ENCODE data around the gene KCNQ4. TPM values are rescaled to one million over a fixed set of nuclear protein-coding genes. Genes with fewer than 3 reads are reported as not detected.

Gene KCNQ4
- total and polyA plus RNA-seq, 4 experiments from 2014 or later, result 0.14 to 0.33 (median 0.20) TPM; not detected in 1

DNA sequence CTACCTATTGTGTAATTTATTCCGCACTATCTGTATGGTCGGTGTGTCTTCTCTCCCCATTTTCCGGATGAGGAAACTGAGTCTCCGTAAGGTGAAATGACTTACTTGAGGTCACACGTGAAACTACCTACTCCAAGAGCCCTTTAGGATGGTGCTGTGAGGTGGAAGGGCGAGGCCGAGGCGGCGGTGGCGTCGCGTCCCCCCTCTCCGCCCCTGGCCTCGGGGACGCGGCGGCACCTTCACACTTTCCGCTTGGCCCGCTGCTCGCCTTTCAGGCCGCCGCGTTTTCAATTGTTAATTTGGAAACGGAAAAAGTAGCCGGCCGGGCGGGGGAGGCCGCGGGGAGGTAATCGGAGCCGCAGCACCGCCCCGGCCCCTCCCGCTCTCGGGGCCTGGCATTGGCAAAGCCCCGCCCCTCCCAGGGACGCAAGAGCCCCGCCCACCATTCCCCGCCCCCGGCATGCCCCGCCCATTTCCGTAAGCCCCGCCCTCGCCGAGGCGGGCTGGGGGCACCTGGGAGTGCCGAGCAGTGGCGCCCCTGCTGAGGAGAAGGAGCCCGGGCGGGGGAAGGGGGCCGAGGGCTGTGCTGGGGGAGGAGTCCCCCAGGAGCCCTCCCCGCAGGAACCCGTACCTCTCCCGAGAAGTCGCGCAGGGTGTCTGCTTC is 18.6 kb downstream of the KCNQ4 start:
- peak overlapping the region; percentile 22 to 90 (median 86) for H3K27ac Mint-ChIP-seq
- H3K36me3 Mint-ChIP-seq, result no peaks in the 10 kb centered on the region
- DNase-seq, result peak; percentile 85 to 88 (median 86)
- intact Hi-C loops (cut with micrococcal nuclease), result loop anchor here (1.0 kb wide), 4 partner anchors 16 to 177 kb away; partner anchors contain the start of genes CITED4, CTPS1 and NFYC
- peaks cover 16 to 37% (median 28%) of the 10 kb centered on the region in 4 donors for H3K4me1 Mint-ChIP-seq
- POLR2A ChIA-PET (ENCODE audit: partially characterized antibody), result interaction anchor here (1.6 kb wide), 1 partner anchor 111 kb away, joined by 5 read pairs; the partner anchor contains the start of gene NFYC
- CTCF ChIA-PET (ENCODE audit: partially characterized antibody), result interaction anchor here (1.5 kb wide), 1 partner anchor 28 kb away, joined by 6 read pairs; no protein-coding TSS in a partner anchor
- H3K9me3 Mint-ChIP-seq, result no peaks in the 10 kb centered on the region
- Histone ChIP-seq H3K27ac (ENCODE audit: low read depth, low read length) (peak overlapping the region; percentile 63), H3K4me3 (ENCODE audit: low read length in 2 of 2) (peak overlapping the region in 1 of 2 donors; percentile 62), H3K9me3 (ENCODE audit: control insufficient read depth in 1 of 2, low read length in 2 of 2) (no peaks in the 10 kb centered on the region), H3K36me3 (ENCODE audit: insufficient read depth, low read length) (no peaks in the 10 kb centered on the region), H3K27me3 (ENCODE audit: insufficient read depth, low read length) (no peaks in the 10 kb centered on the region), H3K4me1 (ENCODE audit: insufficient read depth, low read length) (peaks cover 25% of the 10 kb centered on the region)
- H3K27me3 Mint-ChIP-seq, result no peaks in the 10 kb centered on the region
- peak overlapping the region; percentile 66 to 87 (median 78) for H3K4me3 Mint-ChIP-seq

DNA sequence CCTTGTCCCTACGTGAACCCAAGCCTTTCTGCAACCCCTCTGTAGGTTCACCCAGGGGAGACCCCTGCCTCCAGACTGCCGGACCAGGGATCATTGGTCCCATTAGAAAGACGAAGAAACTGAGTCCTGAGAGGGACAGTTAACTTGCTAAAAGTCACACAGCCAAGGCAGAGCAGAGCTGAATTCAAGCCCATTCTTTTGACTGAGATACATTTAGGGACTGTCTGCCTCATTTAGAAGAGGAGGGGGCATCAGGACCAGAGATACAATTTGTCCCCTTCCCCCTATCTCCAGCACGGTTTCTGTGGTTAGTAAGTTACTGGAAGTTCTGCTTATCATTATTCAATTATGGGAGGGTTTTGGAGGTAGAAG is 19.1 kb downstream of the KCNQ4 start:
- no peaks in the 10 kb centered on the region for H3K27me3 Mint-ChIP-seq

DNA sequence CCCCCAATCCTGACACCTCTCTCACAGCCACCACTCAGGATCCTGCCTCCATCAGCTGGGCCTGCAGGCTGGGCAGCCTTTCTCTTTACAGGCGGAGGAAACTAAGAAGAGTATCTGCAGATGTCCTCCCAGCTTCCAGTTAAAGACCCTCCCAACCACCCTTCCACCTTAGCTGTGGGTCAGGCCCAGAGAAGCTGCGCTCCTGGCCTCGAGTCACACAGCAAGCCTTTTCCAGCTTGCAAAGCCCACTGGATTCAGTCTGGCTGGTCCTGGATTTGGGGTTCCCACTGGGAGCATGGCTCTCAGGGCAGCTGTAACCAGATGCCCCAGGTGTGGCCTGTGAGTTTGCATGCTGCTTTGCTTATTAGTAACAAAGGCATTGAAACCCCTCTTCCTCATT is 19.9 kb downstream of the KCNQ4 start:
- intact Hi-C loops (cut with micrococcal nuclease), result no loop called here
- peak in 1 of 5 donors; percentile 39 for DNase-seq
- H3K4me1 Mint-ChIP-seq, result peaks cover 12 to 34% (median 24%) of the 10 kb centered on the region in 4 donors
- ChIA-PET CTCF (ENCODE audit: partially characterized antibody) (interaction anchor here (0.9 to 1.5 kb wide), 2 partner anchors 14 to 29 kb away, joined by 3 to 6 read pairs; no protein-coding TSS in a partner anchor), POLR2A (ENCODE audit: partially characterized antibody) (interaction anchor here (1.2 to 1.6 kb wide), 2 partner anchors 59 to 112 kb away, joined by 5 to 7 read pairs; partner anchors contain the start of genes CITED4 and NFYC)
- no peaks in the 10 kb centered on the region for H3K27me3 Mint-ChIP-seq
- H3K9me3 ChIP-seq (ENCODE audit: control insufficient read depth in 1 of 2, low read length in 2 of 2), result no peaks in the 10 kb centered on the region
- no peaks in the 10 kb centered on the region for H3K36me3 Mint-ChIP-seq
- no peak overlapping the region for H3K4me3 ChIP-seq (ENCODE audit: low read length in 2 of 2)
- H3K36me3 ChIP-seq (ENCODE audit: insufficient read depth, low read length), result no peaks in the 10 kb centered on the region
- H3K4me3 Mint-ChIP-seq, result peak overlapping the region in 2 of 8 donors; percentile 0 to 59
- H3K27me3 ChIP-seq (ENCODE audit: insufficient read depth, low read length), result no peaks in the 10 kb centered on the region
- H3K27ac ChIP-seq (ENCODE audit: low read depth, low read length), result peak overlapping the region; percentile 63
- H3K27ac Mint-ChIP-seq, result peak overlapping the region; percentile 52 to 88 (median 81)
- H3K4me1 ChIP-seq (ENCODE audit: insufficient read depth, low read length), result peaks cover 17% of the 10 kb centered on the region
- no peaks in the 10 kb centered on the region for H3K9me3 Mint-ChIP-seq

More for the DNA sequence above, 19.1 kb downstream of the KCNQ4 start:
- Histone ChIP-seq H3K27me3 (ENCODE audit: insufficient read depth, low read length) (no peaks in the 10 kb centered on the region), H3K4me3 (ENCODE audit: low read length in 2 of 2) (peak overlapping the region in 1 of 2 donors; percentile 24), H3K4me1 (ENCODE audit: insufficient read depth, low read length) (peaks cover 20% of the 10 kb centered on the region), H3K27ac (ENCODE audit: low read depth, low read length) (peak overlapping the region; percentile 63), H3K9me3 (ENCODE audit: control insufficient read depth in 1 of 2, low read length in 2 of 2) (no peaks in the 10 kb centered on the region), H3K36me3 (ENCODE audit: insufficient read depth, low read length) (no peaks in the 10 kb centered on the region)
- ChIA-PET CTCF (ENCODE audit: partially characterized antibody) (interaction anchor here (1.5 kb wide), 1 partner anchor 28 kb away, joined by 6 read pairs; no protein-coding TSS in a partner anchor), POLR2A (ENCODE audit: partially characterized antibody) (interaction anchor here (1.6 kb wide), 1 partner anchor 112 kb away, joined by 5 read pairs; the partner anchor contains the start of gene NFYC)
- H3K36me3 Mint-ChIP-seq, result no peaks in the 10 kb centered on the region
- no peaks in the 10 kb centered on the region for H3K9me3 Mint-ChIP-seq
- peak overlapping the region; percentile 81 to 90 (median 88) for H3K27ac Mint-ChIP-seq
- no peak for DNase-seq
- peak overlapping the region; percentile 48 to 83 (median 70) for H3K4me3 Mint-ChIP-seq
- intact Hi-C loops (cut with micrococcal nuclease), result loop anchor here (1.0 kb wide), 4 partner anchors 16 to 177 kb away; partner anchors contain the start of genes CITED4, CTPS1 and NFYC
- H3K4me1 Mint-ChIP-seq, result peaks cover 12 to 32% (median 24%) of the 10 kb centered on the region in 4 donors

DNA sequence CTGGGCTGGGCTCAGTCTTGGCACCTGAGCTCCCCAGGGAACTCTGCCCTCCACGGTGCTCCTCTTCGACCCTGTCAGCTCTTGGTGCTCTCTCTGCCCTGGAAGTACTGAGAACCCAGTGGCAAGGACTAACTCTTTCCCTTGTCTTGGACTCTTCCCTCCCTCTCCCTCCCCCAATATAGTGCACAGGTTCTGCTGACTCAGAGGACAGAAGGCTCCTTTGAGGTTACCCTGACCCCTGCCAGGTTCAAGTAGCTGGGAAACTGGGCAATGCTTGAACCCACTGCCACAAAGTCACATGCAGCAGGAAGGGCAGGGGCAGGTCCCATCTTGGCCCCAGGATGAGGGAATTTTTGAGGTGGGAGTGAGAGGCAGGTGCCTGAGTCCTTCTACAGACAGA is 20.3 kb downstream of the KCNQ4 start:
- Histone ChIP-seq H3K27ac (ENCODE audit: low read depth, low read length) (no peak overlapping the region), H3K36me3 (ENCODE audit: insufficient read depth, low read length) (no peaks in the 10 kb centered on the region), H3K9me3 (ENCODE audit: control insufficient read depth in 1 of 2, low read length in 2 of 2) (no peaks in the 10 kb centered on the region), H3K4me1 (ENCODE audit: insufficient read depth, low read length) (peaks cover 19% of the 10 kb centered on the region), H3K27me3 (ENCODE audit: insufficient read depth, low read length) (no peaks in the 10 kb centered on the region), H3K4me3 (ENCODE audit: low read length in 2 of 2) (no peak overlapping the region)
- Mint-ChIP-seq H3K27ac (peak overlapping the region in 4 of 7 donors; percentile 25 to 88 (median 56)), H3K27me3 (no peaks in the 10 kb centered on the region), H3K4me1 (peaks cover 16 to 38% (median 27%) of the 10 kb centered on the region in 4 donors), H3K36me3 (no peaks in the 10 kb centered on the region), H3K4me3 (peak overlapping the region in 1 of 8 donors; percentile 20), H3K9me3 (no peaks in the 10 kb centered on the region)
- peak in 1 of 5 donors; percentile 40 for DNase-seq
- intact Hi-C loops (cut with micrococcal nuclease), result no loop called here
- ChIA-PET POLR2A (ENCODE audit: partially characterized antibody) (interaction anchor here (1.2 to 1.6 kb wide), 2 partner anchors 58 to 113 kb away, joined by 5 to 7 read pairs; partner anchors contain the start of genes CITED4 and NFYC), CTCF (ENCODE audit: partially characterized antibody) (interaction anchor here (0.9 to 1.5 kb wide), 3 partner anchors 13 to 46 kb away, joined by 3 to 6 read pairs (median 3); no protein-coding TSS in a partner anchor)

DNA sequence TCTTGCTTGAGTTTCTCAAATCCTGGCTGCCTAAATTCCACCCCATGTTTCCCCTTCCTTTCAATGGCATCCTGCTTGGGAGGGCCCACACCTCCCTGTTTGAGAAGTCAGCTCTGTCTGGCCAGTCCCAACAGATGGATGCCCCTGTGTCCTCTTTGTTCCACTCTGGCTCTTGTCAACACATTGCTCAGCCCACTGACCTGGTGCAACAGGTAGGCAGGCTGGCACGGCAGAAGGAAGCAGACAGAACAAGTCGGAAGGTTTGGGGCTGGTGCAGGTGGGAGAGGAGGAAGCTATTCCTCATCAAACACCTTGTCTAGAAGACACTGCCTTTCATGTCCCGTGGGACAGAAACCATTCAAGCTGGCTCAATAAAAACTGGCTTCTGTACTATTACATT is 22.7 kb downstream of the KCNQ4 start:
- H3K27ac ChIP-seq (ENCODE audit: low read depth, low read length), result no peak overlapping the region
- no peaks in the 10 kb centered on the region for H3K27me3 Mint-ChIP-seq
- ChIA-PET POLR2A (ENCODE audit: partially characterized antibody) (interaction anchor here (1.3 kb wide), 1 partner anchor 10 kb away, joined by 3 read pairs; no protein-coding TSS in a partner anchor), CTCF (ENCODE audit: partially characterized antibody) (no interaction called here)
- intact Hi-C loops (cut with micrococcal nuclease), result no loop called here
- peak overlapping the region in 1 of 7 donors; percentile 24 for H3K27ac Mint-ChIP-seq
- DNase-seq, result no peak
- H3K9me3 ChIP-seq (ENCODE audit: control insufficient read depth in 1 of 2, low read length in 2 of 2), result no peaks in the 10 kb centered on the region
- peaks cover 18% of the 10 kb centered on the region for H3K4me1 ChIP-seq (ENCODE audit: insufficient read depth, low read length)
- H3K4me3 ChIP-seq (ENCODE audit: low read length in 2 of 2), result no peak overlapping the region
- H3K4me3 Mint-ChIP-seq, result no peak overlapping the region
- no peaks in the 10 kb centered on the region for H3K36me3 ChIP-seq (ENCODE audit: insufficient read depth, low read length)
- H3K4me1 Mint-ChIP-seq, result peaks cover 24 to 41% (median 32%) of the 10 kb centered on the region in 4 donors
- no peaks in the 10 kb centered on the region for H3K9me3 Mint-ChIP-seq
- H3K36me3 Mint-ChIP-seq, result no peaks in the 10 kb centered on the region
- no peaks in the 10 kb centered on the region for H3K27me3 ChIP-seq (ENCODE audit: insufficient read depth, low read length)

DNA sequence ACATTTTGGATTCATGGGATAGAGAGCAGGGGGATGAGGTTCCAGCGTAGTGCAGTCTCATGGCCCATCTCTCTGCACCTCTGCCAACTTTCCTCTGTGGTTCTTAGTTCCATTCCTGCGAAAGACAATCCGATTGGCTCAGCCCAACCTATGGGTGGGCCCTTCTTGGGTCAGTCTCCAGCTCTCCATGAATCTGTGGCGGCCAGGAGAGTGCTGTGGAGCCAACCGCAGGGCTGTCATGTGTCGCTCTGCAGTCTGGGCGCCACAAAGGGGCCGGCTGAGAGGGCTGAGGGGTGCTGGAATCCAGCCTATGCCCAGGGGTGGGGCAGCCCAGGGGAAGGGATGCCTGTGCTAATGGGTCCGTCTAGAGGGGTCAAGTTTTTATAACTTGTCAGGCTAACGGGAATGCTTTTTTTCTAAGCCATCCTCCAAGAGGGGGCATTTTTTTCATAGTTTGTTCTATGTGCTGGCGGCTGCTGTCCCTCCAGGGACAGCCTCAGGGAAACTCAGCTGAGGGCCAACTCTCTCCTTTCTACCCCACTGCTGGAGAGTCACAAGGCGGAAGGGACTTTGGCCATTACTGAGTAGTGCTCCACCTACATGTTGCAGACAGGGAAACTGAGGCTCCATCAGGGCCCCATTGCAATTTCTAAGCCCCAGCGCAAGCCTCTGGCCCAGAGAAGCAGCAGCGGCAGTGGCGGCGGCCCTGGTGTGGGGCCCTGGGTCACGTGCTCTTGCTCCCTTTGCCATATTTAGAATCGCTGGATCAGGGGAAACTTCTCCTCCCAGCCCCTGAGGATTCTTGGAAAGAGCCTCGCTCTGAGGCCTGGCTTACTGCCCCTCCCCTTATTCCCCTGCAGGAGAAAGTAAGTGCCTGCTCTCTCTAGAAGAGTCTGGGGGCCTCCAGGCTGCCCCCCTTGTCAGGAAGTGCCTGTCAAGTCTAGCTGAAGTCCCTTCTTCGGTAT is 23.4 kb downstream of the KCNQ4 start:
- Histone ChIP-seq H3K27me3 (ENCODE audit: insufficient read depth, low read length) (no peaks in the 10 kb centered on the region), H3K27ac (ENCODE audit: low read depth, low read length) (no peak overlapping the region), H3K4me3 (ENCODE audit: low read length in 2 of 2) (no peak overlapping the region), H3K4me1 (ENCODE audit: insufficient read depth, low read length) (peaks cover 10% of the 10 kb centered on the region), H3K9me3 (ENCODE audit: control insufficient read depth in 1 of 2, low read length in 2 of 2) (no peaks in the 10 kb centered on the region), H3K36me3 (ENCODE audit: insufficient read depth, low read length) (no peaks in the 10 kb centered on the region)
- intact Hi-C loops (cut with micrococcal nuclease), result no loop called here
- Mint-ChIP-seq H3K27ac (peak overlapping the region in 1 of 7 donors; percentile 69), H3K4me1 (peaks cover 16 to 33% (median 24%) of the 10 kb centered on the region in 4 donors), H3K36me3 (no peaks in the 10 kb centered on the region), H3K4me3 (no peak overlapping the region), H3K9me3 (no peaks in the 10 kb centered on the region), H3K27me3 (no peaks in the 10 kb centered on the region)
- ChIA-PET POLR2A (ENCODE audit: partially characterized antibody) (no interaction called here), CTCF (ENCODE audit: partially characterized antibody) (interaction anchor here (0.7 kb wide), 1 partner anchor 136 kb away, joined by 4 read pairs; no protein-coding TSS in a partner anchor)
- DNase-seq, result no peak
